GM04503 (cell line): ENCODE results near the gene B4GALT6.

ENCODE experiments used
- DNase-seq: peaks from one replicate; pipeline ENCODE4 v3.0.0-alpha.2; 2012; ENCODE audit warnings: low read depth

B4GALT6 gene

GRCh38 chr18:31659576-31660177, 24.7 kb downstream of the B4GALT6 start:
- DNase-seq: no peak

- no peak for DNase-seq
Measured at GRCh38 chr18:31658670-31659575, 25.5 kb downstream of the B4GALT6 start.

DNA sequence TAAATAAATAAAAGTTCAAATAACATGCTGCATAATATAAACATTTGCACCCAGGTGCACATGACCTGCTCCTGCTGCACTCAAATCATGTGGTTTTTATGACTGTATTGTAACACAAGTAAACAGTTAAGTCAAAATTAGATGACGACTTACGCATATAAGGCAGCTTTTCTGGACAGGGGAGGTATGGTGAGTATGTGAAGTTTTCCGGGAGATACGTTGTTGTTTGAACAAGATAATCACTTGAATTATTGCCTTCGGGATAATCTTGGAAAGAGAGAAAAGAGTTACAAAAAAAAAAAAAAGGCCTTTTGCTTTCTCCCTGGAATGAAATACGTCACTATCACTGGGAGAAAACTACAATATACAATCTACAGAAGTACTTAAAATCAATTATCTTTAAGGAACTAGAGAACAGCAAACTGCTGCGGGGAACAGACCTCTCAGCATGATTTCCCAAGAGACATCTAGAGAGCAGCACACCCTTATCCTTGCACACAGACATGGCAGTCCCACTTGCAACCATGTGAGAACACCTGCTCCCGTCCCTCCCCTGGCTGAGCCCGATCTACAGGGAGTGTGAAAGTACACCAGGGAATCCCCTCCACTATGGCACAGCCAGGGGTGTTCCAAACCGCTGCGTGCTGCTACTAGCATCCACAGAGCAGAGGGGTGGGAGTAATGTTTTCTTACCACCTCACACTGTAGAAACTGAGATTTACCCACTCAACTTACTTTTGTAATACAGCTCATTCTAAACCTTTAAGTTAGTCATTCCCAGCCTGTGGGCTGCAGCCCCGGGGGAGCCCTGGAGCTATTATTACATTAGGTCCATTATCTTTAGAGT, 26.3 kb downstream of the B4GALT6 start:
- DNase-seq: no peak

DNA sequence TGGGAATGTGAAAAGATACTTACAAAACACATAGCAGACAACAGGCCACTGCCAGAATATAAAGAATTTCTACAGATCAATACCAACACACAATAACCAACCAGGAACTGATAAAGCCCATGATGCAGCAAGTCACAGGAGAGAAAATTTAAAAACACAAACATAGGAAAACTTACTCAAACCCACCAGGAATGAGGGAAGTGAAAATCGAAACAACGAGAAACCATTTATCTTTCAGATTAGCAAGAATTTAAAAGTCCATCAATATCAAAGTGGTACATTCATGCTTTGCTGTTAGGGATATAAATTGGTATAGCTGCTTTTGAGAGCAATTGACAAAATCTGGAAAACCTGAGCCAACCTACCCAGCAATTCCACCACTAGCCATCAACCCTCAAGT, 27.6 kb downstream of the B4GALT6 start:
- DNase-seq: no peak

DNA sequence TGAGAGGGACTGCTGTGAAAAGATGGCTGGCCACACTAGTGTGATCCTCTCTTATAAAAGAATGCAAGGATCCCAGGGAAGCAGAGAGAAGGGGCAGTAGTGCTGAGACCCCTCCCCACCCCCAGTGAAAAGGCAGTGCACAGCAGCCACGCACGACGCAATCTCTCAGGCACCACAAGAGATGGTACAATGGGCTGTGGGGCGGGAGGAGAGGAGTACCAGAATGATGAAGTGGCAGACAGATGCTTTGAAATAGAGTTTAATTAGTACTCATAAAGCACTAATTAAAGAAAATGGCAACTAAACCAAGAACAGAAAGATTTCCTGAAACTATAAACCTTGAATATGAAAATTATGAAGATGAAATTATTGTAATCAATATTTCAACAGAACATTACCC, 29.0 kb downstream of the B4GALT6 start:
- no peak for DNase-seq

DNA sequence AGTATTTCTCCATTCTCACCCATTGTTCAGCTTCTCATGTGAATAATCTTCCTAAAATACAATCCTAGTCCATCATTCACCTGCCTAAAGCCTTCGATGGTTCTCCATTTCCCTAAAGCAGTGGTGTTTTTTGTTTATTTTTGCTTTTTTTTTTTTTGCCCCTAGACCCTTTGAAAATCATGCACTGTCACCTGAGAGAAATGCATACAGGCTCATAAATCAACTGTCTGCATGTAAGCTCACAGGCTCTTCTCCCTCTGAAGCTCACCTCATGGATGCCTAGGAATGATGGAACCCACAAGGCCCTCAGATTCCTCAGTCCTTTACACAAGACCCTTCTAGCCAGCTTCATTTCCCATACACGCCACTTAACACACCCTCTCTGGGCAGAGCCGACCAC, 31.5 kb downstream of the B4GALT6 start:
- no peak for DNase-seq

DNA sequence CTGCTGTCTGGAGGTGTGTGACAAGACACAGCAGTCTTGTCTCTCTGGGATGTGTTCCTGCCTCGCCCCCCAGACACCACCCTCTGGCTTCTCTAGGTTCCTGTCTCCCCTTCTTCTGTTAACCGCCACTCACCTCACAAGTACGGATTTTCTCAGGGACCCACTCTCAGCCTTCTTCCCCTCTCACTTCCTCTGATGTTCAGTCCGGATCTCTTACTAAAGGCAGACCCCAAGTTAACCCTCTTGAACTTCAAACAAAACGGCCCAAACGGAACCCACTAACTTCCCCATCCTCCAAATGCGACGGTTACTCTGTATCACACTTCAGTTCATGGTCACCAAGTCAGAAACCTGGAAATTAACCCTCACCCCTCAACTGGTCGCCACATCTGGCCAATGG, 32.0 kb downstream of the B4GALT6 start:
- DNase-seq: no peak

GRCh38 chr18:31651369-31651768, 33.0 kb downstream of the B4GALT6 start:
- no peak for DNase-seq

DNA sequence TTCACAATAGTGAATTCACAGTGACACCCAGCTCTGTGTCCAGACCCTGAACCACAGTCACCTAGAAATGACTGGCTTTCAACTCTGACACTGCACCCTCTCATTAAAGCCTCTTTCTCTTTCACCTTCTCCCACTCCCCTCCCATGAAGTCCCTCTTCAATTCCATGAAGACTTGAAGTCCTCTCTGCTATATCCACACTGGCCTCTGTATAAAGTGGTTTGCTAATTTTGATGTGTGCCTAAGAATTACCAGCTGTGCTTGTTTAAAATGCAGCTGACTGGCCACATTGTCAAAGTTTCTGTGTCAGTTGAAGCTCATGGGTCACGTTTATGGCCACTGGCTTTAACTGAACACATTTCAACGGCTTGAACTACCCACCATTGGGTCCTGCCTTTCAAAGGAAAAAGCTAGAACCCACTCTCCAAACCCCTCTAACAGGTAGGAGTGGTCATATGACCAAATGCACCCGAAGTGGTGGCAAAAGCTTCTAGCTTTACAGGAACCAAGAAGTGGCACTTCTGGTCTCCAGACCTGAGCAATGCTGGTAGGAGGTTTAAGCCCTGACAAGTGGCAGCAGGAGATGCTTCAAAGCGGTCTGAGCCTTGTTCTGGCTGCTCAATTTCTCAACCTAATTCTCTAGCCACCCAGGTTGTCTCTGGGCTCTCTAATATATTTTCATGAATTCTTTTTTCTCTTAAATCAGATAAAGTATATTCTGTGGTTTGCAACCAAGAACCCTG, 34.2 kb downstream of the B4GALT6 start:
- no peak for DNase-seq

DNA sequence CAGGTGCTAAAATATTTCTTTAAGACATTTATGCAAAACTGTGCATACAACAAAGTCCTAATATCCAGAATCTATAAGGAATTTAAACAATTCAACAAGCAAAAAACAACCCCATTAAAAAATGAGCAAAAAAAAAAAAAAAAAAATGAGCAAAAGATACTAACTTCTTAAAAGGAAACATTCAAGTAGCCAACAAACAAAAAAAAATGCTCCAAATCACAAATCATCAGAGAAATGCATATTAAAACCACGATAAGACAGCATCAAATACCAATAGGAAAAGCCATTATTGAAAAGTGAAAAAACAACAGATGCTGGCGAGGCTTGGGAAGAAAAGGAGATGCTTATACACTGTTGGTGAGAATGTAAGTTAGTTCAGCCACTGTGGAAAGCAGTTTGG, 34.9 kb downstream of the B4GALT6 start:
- no peak for DNase-seq

DNA sequence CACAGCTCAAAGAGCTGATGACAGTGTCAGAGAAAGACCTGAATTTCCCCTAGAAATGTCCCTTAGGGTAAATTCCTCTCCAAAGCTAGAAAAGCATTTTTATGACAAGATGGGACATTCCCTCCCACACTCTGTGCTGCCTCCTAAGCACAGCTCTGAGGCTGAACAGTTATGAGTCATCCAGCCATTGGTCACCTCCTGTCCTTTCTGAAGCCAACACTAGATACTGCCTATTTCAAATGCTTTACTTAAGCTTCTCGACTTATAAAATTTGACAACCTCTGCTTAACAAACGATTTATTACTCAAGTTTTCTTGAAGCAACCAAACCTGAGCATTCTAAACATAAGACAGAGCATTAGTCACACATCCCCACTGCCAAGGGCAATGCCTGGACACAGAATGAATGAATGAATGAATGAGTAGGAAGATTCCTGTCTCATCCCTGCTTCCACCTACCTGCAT, 35.4 kb downstream of the B4GALT6 start:
- DNase-seq: peak; percentile 56

DNA sequence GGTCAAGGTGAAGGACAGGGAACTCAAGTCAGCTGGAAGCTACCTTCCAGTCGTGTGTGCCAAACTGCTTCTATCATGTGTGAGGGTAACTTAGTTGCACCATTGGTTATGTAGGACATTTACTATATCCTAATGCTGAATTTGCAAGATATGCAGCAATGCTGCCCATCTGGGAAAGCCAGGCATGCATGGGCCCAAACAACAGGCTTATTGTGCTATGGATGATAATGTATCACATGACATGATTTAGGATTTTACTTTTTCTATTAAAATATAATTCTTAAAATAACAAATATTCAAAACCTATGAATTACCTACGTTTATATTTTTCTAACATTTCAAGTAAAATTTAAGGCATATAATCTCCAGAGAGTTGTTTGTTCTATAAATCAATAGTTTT, 35.9 kb downstream of the B4GALT6 start:
- DNase-seq: no peak

DNA sequence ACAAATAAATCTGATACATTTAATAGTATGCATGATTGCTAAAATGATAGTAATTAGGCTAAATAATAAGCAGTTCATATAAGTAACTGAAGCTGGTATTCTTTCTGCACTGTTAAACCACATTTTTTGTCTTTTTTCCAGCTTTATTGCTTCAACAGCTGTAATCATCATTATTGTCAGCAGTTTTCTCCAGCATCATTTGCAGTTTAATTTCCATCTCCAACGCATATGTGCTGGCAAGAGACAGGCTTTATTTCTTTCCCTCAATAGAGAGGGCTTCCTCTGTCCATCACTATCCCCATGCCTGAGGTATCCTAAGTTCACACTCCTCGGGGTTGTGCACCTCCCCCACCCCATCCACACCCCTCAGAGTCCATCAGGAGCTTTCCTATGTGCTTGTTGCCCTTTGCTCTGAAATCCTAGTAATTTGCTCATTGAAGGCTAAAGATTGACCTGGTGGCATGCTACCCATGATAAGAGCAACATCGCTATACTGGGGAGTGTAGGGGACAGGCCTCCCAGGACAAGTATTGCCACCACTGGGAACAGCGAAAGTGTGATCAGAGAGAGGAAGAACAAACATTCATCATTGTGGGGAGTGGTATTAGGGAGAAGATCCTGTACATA, 37.1 kb downstream of the B4GALT6 start:
- DNase-seq: no peak

GRCh38 chr18:31646332-31647126, 37.9 kb downstream of the B4GALT6 start:
- DNase-seq: no peak

DNA sequence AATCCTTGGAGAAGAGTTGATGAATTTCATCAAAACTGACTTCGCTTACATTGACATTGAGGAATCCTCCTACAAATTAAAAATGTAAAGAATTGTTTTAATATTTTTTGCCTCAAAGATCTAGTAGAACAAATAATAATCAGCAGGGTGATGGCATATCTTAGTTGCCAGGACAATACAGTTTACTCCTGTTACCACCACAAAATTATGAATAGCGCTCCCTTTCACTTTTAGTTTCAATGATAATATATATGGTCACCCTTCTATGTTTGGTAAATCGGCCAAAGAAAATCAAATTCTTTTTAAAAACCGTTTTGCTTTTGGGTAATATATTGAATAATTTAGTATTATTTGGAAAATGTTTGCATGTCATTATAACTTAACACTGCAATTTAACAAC, 39.0 kb downstream of the B4GALT6 start:
- no peak for DNase-seq

- DNase-seq: peak; percentile 5
Measured at GRCh38 chr18:31643003-31643402, 41.4 kb downstream of the B4GALT6 start.

DNA sequence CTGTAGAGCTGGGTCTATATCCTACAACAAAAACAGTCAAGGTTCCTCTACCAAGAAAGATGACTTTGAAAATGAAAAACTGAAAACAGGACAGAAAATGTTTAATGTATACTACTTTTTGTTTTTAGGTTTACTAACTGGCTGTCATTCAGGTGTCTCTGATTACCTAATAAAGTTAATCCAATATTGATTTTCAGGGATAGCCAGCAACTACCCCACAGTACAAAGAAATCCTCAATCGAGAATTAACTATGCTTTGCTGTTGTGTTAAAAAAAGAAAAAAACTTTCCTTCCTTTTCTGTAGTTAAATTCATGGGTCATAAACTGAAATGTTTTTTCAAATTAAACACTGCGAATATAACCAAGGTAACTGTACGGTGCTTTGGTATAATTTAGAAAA, 46.9 kb downstream of the B4GALT6 start:
- DNase-seq: no peak

DNA sequence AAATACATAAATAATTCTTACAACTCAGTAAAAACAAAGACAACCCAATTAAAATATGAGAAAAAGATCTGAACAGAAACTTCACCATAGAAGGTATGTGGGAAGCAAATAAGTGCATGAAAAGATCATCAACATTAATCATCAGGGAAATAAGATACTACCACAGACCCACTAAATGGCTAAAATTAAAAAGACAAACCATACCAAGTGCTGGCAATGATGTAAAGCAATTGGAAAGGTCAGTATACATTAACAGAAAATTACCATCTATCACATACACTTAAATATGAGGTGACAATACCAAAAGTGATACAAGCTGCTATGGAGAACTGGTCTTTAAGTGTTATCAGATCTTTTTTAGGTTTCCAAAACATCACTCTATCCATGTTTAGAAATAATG, 48.0 kb downstream of the B4GALT6 start:
- no peak for DNase-seq

DNA sequence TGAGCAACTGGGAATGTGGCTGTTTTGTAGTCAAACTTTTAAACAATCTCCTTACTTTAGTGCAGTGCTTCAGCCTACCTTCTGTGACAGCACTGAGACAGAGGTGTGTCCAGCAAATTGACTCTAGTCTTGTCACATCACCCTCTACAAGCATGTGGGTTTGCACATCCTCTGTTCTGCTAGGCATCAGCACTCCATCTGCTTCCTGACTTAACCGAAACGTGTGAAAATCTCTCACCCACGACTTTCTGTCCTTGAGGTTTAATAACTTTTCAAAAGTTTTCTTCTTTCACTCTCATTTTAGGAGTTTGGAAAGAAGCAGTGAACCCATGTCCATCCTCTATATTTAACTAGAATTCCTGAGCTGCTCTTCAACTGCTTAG, 50.1 kb downstream of the B4GALT6 start:
- no peak for DNase-seq
